NCI-H146 treated with DMSO at 0.1 percent for 48 hours (cell line): Measurements from ENCODE around the gene UBE2J2.

Experiments used
- DNase-seq: peaks from one replicate; lab custom pipeline; 2025; ENCODE audit not compliant: unreplicated experiment; lab: John Stamatoyannopoulos, UW

UBE2J2 gene

DNA sequence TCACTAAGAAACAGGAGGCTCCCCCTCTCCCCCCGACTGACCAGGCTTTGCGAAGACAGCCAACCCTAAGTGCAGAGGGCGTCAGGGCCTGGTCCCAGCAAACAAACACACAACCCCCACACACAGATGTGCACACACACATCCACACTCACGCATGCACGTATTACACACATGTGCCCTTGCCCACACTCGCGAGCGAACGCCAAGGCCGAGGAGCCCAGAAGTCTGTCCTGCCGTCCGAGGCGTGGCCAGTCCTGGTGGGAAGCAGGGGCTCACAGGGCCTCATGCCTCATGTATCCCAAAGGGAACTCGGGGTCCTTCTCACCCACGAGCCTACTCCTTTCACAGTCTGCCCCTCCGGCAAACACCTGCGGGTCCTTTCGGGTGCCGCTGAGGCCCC lies 43.9 kb downstream of the UBE2J2 start:
- no peak for DNase-seq

DNA sequence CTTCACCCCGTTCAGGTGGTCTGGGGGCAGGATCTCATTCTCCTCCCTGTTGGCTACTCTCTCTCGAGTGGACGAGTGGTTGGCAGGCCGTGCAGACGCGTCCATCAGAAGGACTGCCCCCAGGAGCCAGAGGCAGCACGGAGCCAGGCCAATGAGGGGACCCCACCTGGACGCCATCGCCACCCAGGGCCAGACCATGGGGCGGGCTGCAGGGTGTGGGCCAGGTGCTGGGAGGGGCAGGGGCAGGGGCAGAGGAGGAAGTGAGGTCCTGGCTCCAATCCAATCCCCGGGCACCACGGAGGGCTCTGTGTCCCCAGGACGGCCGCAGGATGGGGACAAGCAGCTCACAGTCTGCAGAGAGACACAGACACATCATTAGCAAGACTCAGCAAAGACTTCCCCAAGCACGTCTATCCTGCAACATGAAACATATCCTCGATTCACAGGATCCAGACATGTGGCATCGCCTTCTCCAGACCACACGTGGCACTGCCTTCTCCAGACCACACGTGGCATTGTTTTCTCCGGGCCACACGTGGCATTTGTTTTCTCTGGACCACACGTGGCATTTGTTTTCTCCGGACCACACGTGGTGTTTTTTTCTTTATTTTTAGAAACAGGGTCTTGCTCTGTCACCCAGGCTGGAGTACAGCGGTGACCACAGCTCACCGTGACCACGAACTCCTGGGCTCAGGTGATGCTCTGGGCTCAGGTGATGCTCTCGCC lies 44.9 kb downstream of the UBE2J2 start:
- DNase-seq = no peak

DNA sequence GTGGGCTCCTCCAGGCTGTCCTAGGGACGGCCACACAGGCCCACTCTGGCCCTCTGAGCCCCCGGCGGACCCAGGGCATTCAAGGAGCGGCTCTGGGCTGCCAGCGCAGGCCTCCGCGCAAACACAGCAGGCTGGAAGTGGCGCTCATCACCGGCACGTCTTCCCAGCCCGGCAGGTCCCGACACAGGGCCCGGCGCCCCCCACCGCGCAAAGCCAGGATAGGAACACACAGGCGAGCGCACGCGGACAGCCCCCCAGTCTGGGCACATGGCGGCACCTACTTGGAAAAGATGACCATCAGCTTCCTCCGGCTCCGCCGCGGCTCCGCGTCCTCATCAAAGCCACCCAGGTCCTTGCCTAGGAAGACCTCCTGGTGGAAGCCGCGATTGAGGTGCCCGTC lies 45.5 kb downstream of the UBE2J2 start:
- no peak for DNase-seq

DNA sequence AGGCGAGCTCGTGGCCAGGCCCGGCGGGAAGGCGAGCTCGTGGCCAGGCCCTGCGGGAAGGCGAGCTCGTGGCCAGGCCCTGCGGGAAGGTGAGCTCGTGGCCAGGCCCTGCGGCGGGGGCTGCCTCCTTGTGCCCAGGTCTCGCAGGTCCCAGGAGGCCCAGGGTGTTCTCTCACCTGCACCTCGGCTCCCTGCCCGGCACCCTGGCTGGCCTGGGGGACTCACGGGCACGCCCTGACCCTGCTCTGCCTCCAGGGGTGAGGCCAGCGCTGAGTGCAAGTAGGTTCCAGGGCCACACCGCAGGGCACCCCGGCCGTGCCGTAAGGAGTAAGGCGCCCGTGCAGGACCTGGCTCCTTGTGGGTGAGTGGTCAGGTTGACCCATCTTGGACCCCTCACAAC lies 46.3 kb downstream of the UBE2J2 start:
- no peak for DNase-seq

DNA sequence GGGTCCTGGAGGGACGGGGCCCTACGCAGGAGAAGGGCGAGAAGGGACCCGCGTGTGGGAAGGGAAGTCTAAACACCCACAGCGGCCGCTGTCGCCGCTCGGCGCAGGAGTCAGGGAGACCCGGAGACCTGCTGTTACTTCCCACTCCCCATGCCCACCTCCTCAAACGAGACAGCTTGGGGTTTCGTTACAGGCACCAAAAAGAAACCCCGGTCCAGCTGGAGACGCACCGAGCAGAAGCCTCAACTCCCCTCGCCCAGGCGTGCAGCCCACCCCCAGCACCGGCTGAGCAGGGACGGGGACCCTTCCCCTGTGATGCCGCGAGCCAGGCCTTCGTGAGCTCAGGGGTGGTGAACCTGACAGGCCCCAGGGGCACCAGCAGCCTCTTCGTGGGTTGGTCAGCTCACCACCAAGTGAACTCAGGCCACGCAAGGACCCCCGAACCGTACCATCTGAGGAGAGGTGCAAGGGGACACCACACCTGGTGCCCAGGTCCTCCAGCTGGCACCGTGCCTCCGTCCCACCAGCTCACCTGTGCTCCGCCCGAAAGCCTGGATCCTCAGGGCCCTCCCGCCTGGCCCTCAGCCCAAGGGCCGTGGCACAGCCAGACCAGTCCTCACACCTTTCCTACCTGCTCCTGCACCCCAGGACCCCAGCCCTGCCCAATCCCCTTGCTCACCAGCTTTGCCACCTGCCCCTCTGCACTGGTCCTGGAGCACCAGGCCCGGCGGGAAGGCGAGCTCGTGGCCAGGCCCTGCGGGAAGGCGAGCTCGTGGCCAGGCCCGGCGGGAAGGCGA lies 46.9 kb downstream of the UBE2J2 start:
- DNase-seq = no peak

DNA sequence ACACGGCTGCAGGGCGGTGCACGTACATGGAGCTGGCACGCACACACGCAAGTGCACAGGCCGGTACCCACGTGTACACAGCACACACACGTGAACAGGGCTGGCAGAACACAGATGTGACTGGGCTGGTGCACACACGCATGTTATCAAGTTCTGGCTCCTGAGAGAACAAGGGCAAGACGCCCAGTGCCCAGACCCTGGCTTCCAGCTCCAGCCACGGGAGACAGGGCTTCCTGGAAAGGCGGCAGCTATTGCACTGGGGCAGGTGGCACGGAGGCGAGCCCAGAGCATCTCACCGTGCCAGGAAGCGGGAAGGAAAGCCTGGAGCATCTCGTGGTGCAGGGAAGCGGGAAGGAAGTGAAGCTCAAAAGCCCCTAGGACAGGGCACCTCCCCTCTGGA lies 47.7 kb downstream of the UBE2J2 start:
- no peak for DNase-seq

DNA sequence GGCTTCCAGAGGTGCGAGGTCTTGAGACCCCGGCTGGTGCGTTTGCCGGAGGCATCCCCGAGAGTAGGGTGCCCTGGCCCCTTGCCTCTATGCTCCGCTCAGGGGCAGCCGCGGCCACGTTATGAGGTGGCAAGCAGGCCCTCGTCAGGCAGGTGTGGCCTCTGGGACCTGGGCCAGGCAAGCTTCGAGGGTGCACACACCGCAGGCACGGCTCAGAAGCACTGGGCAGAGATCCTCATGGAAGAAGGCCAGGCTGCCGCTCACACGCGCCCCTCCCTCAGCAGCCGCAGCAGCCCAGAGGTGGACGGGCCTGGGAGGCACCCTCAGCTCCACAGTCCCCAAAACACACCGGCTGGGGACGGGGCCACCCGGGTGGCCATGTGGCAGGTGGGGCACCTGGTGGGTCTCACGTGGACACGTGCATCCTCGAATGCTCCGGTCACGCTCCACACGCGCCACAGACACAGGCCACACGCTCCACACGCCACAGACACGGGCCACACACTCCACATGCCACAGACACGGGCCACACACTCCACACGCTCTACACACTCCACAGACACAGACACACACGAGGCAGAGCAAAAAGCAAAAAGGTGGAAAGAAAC lies 48.3 kb downstream of the UBE2J2 start:
- DNase-seq = no peak

DNA sequence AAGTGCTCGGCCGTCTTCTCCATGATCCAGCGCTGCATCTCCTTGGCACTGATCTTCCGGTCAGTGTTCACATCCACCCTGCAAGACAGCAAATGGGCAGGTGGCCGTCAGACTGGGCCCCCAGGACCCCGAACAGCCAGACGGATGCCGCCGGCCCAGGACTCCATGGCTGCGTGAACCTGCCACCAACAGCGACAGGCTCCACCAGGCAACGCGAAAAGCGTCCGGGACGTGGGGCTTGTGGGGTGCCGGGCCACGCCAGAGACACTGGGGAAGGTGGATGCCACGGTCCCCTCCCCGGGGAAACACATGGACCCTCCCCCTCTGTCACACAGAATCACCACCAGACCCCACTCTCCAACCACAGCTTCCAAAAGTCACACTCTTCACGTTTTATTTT lies 49.8 kb downstream of the UBE2J2 start:
- no peak for DNase-seq

DNA sequence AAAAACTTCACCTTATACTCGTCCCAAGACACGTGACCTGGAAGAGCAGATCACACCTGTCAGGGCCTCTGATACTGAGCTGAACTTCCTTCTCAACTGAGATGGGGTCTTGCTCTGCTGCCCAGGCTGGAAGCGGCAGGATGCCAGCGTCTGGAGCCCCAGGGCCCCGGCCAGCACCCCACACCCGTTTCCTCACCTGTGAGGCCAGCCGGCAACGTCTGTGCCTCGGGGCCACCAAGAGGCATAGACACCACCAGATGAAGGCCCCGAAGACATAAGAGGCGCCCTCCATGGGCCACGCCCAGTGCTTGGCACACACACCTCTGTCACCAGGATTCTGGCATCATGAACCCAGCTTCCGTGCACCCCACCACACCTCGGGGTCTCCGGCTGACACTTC lies 50.3 kb downstream of the UBE2J2 start:
- no peak for DNase-seq

DNA sequence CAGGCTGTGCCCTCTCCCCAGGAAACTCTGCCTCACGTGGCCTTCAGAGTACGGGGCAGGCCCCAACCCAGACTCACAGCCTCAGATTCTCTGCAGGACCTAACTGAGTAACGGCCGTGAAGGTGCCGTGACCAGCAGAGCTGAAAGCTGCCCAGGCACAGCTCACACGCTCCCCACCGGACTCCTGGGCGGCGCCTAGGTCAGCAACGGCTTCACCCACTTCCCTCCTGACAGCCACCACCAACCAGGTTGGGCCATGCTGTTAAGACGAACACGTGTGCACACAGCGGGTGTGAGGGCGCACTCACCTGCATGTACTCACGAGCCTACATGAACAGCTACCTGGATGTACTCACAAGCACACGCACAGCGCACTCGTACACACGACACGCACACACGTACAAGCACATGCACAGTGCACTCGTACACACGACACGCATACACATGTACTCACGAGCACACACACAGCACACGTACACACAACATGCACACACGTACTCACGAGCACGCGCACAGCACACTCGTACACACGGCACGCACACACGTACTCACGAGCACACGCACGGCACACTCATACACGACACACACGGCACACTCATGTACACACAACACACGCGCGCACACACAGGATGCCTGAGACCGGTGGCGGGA lies 51.0 kb downstream of the UBE2J2 start:
- DNase-seq = no peak

DNA sequence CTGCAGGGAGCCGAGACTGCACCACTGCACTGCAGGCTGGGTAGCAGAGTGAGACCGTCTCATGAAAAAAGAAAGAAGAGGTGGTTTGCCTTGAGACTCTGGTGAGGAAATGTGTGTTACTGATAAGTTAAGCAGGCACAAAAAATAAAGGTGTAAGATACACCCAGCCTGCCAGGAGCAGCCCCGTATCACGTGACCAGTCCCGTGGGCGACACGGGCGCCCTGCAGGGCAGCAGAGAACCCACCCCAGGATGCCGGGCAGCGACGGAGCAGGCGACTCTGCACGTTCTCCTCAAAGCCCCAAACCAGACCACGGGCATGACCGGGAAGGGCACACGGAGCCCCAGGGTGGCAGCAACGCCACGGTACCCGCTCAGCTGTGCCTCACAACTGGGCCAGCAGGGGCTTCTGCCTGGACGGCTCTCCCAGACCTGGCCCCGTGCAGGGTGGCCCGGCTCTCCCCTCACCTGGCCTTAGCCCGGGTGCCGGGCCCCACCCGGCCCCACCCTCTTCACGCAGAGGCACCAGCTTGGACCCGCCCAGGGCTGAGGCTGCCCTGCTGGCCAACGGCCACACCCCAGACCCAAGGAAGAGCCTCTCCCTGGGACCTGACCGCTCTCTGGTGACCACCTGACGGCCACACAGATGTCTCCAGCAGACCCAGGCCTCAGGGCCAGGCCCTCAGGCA lies 51.6 kb downstream of the UBE2J2 start:
- DNase-seq = no peak

DNA sequence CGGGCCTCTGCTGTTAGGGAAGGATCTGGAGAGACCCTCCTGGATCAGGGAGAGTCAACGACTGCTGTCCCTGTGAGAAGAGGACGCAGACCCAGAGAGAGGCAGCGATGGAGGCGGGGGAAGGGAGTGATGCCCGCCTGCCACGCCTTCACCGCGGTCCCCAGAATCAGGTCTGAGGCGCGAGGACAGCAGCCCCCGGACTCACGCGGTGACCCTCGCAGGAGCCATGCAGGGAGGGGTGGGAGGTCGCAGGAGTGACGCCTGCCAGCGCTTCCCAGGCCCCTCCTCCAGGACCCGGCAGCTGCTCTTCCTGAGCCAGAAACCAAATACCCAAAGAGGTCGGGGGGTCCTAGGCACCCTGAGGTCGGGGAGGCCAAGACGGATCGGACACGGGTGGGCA lies 53.5 kb downstream of the UBE2J2 start:
- no peak for DNase-seq

DNA sequence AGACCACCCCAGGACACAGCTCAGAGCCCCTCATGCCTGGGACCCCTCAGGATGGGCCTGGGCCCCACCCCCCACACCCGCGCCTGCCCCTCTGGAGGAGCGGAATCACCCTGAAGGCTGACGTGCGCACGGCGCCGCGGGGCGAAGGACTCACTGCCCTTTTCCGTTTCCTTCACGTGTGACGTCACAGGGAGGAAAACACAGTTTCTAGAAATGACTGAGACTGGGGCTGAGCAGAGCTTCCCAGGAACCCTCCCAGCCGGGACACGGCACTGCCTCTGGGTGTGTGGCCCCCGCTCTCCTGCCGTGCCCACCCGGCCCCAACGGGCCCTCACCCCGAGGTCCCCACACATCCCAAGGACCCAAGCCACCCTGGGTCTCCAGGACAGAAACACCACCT lies 54.3 kb downstream of the UBE2J2 start:
- no peak for DNase-seq

DNA sequence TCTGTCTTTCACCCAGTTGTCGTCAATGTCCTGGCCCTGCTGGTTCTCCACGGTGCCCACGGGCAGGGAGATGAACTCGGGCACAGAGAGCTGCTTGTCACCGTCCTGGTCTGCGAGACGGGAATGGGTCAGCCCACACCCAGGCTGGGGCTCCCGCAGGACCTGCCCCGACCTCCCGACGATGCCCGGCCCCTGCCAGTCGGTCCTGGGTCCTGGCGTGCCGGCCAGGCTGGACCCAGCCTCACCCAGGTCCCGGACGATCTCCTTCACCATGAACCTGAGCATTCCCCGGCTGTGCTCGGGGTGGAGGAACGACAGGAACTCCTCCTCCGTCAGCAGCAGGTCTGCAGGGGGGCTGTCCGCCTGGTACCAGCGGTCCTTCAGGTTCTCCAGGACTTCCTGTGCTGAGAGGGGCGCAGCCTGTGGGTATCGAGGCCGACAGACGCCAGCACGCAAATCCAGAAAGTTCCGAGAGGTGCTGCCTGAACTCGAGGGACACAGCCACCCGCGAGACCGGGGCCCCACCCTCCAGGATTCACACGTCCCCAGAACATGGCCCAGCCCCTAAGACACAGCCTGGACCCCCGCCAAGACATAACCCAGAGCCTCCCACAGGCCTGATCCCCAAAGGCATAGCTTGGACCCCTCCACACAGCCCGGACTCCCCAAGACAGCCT lies 55.0 kb downstream of the UBE2J2 start:
- no peak for DNase-seq

DNA sequence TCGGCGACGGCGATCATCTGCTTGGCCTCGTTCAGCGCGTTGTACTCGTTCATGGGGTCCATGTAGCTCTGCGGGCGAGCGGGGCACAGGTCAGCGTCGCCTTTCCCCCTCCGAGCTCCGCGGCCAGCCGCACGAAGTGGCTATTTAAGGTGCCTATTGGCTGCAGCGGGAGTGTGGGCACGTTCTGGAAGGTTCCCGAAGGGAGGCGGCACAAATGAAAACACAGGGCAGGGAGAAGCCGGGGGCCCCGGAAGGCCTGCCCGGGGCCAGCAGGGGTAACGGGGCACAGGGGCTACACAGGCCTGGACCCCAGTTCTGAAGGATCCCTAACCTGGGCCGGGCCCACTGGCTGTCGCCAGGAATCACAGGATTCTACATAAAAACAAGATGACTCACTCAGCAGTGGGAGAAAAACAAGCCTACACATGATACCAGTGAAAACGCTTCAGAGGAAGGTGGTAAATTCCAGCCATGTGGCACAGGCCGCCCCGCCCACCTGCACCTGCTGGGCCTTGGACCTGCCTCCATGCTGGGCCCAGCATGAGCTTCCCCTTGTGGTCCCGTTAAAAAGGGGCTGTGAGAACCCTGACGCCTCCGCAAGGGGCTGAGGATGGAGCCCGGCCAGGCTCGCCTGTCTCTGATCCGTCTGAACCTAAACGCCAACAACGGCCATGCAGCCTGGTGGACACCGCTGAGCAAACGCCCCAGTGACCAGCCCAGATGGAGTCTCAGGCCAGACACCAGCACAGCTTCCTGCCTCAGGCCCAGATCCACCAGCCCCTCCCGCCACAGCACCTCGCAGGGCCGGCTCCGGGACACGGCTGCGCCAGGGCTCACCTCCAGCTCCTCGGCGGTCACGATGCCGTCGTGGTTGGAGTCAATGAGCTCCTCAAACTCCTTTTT lies 55.8 kb downstream of the UBE2J2 start:
- no peak for DNase-seq

DNA sequence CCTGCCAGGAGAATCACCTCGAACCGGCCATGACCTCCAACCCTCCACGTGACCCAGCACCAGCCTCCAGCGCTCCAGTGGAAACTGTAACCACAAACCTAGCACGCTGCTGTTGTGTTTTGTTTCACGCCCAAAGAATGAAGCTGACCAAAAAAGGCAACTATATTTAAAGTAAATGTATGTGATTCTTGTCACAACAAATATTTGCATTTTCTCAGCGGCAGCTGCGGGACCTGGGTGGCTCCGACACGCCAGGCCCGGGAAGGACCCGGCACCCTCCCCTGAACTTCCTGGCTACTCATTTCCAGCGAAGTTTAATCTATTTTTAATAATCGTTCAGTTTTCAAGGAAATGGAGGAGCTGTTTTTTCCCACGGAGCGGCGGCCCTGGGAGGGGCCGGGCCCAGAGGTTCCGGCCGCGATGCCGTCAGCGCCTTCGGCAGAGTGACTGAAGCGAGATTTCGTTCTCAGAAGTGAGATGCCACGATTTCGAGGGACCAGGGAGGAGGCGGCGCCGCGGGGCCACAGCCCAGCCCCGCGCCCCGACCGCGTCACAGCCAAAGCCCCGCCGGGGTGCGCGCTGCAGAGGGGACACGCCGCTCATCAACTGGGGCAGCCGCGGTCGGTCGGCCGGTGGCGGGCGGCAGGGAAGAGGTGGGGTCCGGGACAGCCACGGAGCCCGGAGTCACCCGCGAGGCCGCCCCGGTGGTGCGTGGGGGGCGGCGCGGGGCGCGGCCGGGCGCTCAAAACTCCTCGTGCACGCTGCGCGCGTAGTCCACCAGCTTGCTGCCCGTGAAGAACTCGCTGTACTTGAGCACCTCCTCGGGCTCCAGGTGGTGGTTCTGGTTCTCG lies 56.7 kb downstream of the UBE2J2 start:
- no peak for DNase-seq

DNA sequence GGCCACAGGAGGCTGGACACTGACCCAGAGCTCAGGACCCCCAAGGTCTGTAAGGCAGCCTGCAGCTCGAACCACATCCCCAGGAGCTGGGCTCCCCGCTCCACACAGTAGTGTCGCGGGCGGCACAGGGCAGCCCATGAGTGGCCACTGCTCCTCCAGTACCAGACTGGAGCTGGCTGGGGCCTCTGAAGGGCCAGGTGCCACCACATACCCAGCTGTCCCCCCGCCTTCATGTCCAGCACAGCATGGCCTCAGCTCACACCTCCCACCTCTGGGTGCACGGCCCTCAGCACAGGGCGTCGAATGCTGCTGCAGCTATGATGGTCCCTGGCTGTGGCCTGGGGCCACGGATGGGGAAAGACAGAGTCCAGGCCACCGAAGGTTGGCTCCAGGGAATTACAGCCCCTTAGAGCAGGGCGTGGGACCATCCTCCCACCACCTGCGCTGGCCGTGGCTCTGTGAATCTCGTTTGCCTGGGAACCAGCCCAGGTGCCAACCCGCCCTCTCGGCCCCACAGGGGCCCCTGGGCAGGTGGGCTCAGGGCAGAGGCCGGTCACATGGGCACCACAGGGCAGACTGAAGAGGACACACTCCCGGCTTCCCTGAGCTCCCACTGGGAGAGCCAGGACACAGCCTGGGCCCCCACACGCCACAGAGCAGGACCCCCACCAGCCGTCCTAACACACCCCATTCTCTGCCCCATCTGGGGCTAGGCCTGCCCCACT lies 57.6 kb downstream of the UBE2J2 start:
- DNase-seq = no peak

DNA sequence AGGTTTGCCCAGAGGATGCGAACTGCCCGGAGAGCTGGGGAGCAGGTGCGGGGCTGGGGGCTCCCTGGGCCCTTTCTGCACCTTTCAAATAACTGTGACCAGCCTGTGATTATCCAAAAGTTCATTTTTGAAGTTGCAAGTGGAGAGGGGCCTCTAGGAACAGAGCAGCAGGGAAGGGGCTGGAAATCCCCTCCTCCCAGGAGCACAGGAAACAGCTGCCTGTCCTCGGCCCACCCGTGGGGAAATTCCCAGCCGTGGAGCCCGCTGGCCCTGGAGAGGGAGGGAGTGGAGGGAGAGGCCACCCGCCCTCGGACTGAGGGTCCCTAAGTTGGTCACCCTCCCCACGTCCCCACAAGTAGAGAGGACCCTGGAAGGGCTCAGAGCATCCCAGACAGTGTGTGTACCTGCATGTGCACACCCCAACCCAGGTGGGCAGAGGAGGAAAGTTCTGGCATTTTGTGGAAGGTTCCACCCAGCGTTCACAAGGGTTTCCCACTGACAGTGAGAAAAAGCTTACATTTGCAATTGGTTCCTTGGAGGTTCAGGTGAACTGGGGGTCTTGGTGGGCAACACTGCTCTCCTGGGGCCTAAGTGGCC lies 58.5 kb downstream of the UBE2J2 start:
- DNase-seq = no peak
